Skeletal muscle satellite cell (primary cell): ENCODE data around the gene PRKD3.

Source experiments
- H3K27me3 ChIP-seq: 2 replicates; pipeline ENCODE4 v1.7.0; 2013; ENCODE audit warnings: low read length; ENCODE audit not compliant: control insufficient read depth, insufficient read depth
- H3K36me3 ChIP-seq: 2 replicates; pipeline ENCODE4 v1.7.0; 2013; ENCODE audit warnings: mild to moderate bottlenecking, control low read depth, low read length; ENCODE audit not compliant: insufficient read depth
- H3K4me1 ChIP-seq: 2 replicates; pipeline ENCODE4 v1.7.0; 2013; ENCODE audit warnings: low read length; ENCODE audit not compliant: control insufficient read depth, insufficient read depth
- H3K4me2 ChIP-seq: 2 replicates; pipeline ENCODE4 v1.7.0; 2013; ENCODE audit warnings: mild to moderate bottlenecking, low read length
- H3K4me3 ChIP-seq: 2 replicates; pipeline ENCODE4 v1.7.0; 2013; ENCODE audit warnings: low read length
- H3K9ac ChIP-seq: 2 replicates; pipeline ENCODE4 v1.7.0; 2013; ENCODE audit warnings: mild to moderate bottlenecking, low read depth, low read length, moderate library complexity
- H3K9me3 ChIP-seq: replicated peaks from 2 replicates; pipeline ENCODE4 v1.7.0; 2013; ENCODE audit warnings: mild to moderate bottlenecking, control low read depth, low read length

The PRKD3 gene

GRCh38 chr2:37357530-37357929 is 32.9 kb upstream of the PRKD3 start:
- Histone ChIP-seq H3K4me3 (no peak overlapping the region), H3K4me1 (no peaks in the 10 kb centered on the region), H3K36me3 (no peaks in the 10 kb centered on the region), H3K9me3 (no peaks in the 10 kb centered on the region), H3K27me3 (peaks cover 37% of the 10 kb centered on the region), H3K9ac (no peak overlapping the region), H3K4me2 (no peak overlapping the region)

DNA sequence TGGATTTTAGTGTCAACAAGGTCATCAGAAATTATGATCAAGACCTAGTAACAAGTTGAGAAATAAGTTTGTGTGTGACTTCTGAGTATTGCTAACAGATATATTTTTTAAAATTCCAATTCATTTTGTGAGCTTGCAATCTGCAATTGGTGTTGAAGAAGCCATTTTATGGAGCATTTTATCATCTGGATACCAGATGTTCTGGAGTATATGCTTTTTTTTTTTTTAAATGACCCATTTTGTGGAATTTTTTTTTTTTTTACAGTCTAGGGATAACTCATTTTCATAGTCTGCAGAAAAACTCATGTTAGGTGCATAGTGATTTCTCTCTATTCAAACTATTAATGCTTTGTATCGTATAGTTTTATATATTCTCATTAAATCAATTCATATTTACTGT is 32.4 kb upstream of the PRKD3 start:
- no peak overlapping the region for H3K9ac ChIP-seq
- no peaks in the 10 kb centered on the region for H3K4me1 ChIP-seq
- peaks cover 36% of the 10 kb centered on the region for H3K27me3 ChIP-seq
- no peak overlapping the region for H3K4me3 ChIP-seq
- no peaks in the 10 kb centered on the region for H3K9me3 ChIP-seq
- no peaks in the 10 kb centered on the region for H3K36me3 ChIP-seq
- H3K4me2 ChIP-seq, result no peak overlapping the region

DNA sequence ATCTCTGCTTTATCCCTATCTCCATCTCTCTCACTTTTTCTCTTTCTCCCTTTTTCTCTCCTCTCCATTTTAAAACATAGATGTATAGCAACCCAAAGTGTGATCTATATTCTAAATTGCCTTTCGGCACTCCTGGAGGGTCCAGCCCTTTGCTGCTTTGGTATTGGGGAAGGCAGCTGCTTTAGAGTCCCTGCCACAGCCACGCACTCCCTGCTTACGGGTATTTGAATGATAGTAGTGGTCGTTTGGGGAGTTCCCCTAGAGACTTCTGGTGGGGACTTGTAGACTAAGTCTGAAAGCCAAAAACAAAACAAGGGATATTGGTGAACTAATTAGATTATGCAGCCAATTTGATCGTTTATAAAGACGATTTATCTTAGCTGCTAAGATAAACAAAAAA is 31.7 kb upstream of the PRKD3 start:
- no peak overlapping the region for H3K4me3 ChIP-seq
- no peak overlapping the region for H3K4me2 ChIP-seq
- no peaks in the 10 kb centered on the region for H3K9me3 ChIP-seq
- H3K36me3 ChIP-seq, result no peaks in the 10 kb centered on the region
- no peaks in the 10 kb centered on the region for H3K4me1 ChIP-seq
- no peak overlapping the region for H3K9ac ChIP-seq
- H3K27me3 ChIP-seq, result peaks cover 28% of the 10 kb centered on the region

DNA sequence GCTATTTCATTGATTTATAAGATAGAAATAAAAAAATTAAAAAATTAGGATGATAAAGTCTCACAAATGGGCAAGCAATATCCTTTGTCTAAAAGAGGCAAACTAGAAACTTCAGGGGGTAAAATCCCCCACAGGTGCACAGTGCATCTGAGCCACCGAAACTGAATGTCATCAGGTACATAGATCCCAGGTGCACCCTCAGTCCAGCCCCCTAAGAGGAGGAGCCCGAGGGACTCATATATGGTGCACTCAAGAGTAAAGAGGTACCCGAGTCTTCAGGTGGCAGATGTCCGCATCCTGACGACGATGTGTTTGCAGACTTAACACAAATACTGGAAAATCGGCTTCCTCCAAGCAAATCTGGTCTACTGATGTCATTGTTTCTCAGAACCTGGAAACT is 31.1 kb upstream of the PRKD3 start:
- Histone ChIP-seq H3K9ac (no peak overlapping the region), H3K4me3 (no peak overlapping the region), H3K9me3 (no peaks in the 10 kb centered on the region), H3K4me2 (no peak overlapping the region), H3K27me3 (peaks cover 24% of the 10 kb centered on the region), H3K4me1 (peaks cover 3% of the 10 kb centered on the region), H3K36me3 (no peaks in the 10 kb centered on the region)

DNA sequence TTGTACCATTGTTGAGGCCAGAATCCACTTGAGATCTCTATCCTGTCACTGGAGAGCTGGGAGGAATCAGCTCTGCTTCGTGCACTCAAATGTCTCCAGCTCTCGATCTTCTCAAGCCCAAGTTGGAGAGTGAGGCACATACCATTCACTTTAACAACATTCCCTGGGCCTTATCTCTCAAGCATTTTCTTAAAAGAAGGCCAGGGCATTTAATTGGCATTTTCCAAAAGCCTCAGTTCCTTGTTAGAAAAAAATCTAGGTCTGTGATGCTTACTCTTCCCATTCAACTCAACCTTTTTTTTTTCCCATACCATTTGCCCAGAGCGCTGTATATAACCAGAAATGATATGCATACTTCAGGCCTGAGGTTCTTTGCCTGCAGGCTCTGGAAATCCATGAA is 29.9 kb upstream of the PRKD3 start:
- Histone ChIP-seq H3K27me3 (peaks cover 12% of the 10 kb centered on the region), H3K4me3 (no peak overlapping the region), H3K9me3 (no peaks in the 10 kb centered on the region), H3K9ac (no peak overlapping the region), H3K4me2 (no peak overlapping the region), H3K4me1 (peaks cover 3% of the 10 kb centered on the region), H3K36me3 (no peaks in the 10 kb centered on the region)

DNA sequence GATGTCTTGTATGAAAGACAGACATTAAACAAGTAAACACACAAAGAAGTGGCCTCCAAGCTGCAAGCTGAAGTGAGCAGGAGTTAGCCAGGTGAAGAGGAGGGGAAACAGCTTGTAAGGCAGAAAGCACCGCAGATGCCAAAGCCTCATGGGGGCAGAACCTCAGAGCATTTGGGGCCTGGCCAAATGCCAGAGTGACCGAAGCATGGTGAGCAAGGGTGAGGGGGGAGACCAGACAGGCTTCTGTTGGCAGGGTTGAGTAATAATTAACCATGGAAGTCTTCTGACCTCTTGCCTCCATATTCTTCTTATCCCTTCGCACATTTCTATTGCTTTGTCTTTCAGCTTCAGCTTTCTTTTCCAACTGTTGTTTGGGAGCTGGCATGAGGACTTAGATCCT is 25.4 kb upstream of the PRKD3 start:
- Histone ChIP-seq H3K36me3 (no peaks in the 10 kb centered on the region), H3K27me3 (peaks cover 17% of the 10 kb centered on the region), H3K9ac (no peak overlapping the region), H3K4me2 (no peak overlapping the region), H3K4me3 (no peak overlapping the region), H3K4me1 (peaks cover 7% of the 10 kb centered on the region), H3K9me3 (no peaks in the 10 kb centered on the region)

DNA sequence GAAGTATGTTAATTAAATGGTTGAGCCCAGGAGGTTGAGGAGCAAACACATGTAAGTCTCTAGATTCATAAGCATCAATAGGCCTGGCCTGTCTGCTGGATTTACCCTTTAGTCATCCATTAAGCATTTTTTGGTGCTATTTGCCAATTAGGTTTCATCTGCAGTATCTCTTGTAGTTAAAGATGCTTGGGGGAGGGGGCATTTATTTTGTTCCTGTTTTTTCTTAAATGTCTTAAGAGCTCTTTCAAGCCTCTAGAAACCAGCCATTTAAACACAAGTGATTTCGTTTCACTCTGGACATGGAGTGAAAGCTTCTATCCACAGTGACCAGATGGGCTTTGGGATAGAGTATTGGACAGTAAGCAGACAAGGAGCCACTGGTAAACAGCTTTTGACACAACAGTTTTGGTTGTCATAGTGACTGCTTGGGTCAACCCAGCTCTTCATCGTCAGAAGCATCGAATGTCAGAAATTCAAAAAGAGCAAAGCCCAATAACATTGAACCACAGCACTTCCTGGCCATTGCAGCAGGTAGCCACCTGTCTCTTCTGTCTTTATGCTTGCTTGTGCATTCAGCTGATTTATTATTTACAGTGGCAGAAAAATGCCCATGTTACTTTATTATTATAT is 24.7 kb upstream of the PRKD3 start:
- no peak overlapping the region for H3K4me3 ChIP-seq
- peaks cover 13% of the 10 kb centered on the region for H3K4me1 ChIP-seq
- no peaks in the 10 kb centered on the region for H3K36me3 ChIP-seq
- no peak overlapping the region for H3K4me2 ChIP-seq
- peaks cover 15% of the 10 kb centered on the region for H3K27me3 ChIP-seq
- no peak overlapping the region for H3K9ac ChIP-seq
- no peaks in the 10 kb centered on the region for H3K9me3 ChIP-seq

GRCh38 chr2:37348155-37348554 is 23.5 kb upstream of the PRKD3 start:
- no peak overlapping the region for H3K4me3 ChIP-seq

DNA sequence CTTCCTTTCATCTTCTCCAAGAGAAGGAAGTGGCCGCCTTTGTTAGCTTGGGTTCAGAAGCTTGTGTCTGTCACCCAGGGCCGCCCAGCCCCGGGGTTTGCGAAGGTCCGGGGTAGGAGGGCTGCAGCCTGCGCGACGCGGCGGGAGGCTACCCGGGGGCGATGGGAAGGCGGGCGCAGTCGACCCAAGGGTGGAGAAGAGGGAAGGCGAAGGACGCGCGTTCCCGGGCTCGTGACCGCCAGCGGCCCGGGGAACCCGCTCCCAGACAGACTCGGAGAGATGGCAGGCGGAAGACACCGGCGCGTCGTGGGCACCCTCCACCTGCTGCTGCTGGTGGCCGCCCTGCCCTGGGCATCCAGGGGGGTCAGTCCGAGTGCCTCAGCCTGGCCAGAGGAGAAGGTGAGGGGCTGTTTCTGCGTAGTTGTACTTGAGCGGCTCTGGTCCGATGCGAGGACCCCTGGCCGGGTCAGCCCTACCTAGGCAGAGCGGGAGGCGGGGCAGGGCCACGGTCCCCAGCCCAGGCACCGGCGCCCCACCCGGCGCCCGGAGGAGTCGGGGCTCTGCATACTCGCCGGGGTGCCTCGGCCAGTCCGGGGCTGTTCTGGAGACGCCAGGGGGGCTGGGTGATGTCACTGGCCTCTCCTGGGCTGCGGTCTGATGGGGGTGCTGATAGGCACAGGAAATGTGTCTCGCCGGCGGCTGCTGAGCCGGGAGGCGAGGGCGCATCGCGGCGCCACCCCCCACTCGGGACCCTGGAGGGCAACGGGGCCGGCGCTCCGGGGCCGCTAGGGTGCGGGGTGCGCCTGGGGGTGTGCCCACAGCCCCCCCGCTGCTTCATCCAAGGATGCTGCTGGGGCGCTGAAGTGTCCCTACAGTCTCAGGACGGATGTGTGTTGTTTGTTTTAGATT is 20.1 kb upstream of the PRKD3 start, which contains the start of gene QPCT:
TSS of gene QPCT (plus strand) at position 178 of the 909 bp plus-strand sequence. CDS start at position 280, 102 bp downstream.
- Histone ChIP-seq H3K4me2 (peak within 1 kb of the TSS; percentile 88), H3K4me3 (peak within 1 kb of the TSS; percentile 66), H3K9ac (peak within 1 kb of the TSS; percentile 59), H3K36me3 (no peaks in the 10 kb centered on the region), H3K27me3 (peaks cover 12% of the 10 kb centered on the region), H3K9me3 (no peaks in the 10 kb centered on the region), H3K4me1 (peaks cover 21% of the 10 kb centered on the region)

More at GRCh38 chr2:37348155-37348554, 23.5 kb upstream of the PRKD3 start:
- Histone ChIP-seq H3K9ac (no peak overlapping the region), H3K4me1 (peaks cover 25% of the 10 kb centered on the region), H3K4me2 (no peak overlapping the region), H3K36me3 (no peaks in the 10 kb centered on the region), H3K27me3 (peaks cover 12% of the 10 kb centered on the region), H3K9me3 (no peaks in the 10 kb centered on the region)

DNA sequence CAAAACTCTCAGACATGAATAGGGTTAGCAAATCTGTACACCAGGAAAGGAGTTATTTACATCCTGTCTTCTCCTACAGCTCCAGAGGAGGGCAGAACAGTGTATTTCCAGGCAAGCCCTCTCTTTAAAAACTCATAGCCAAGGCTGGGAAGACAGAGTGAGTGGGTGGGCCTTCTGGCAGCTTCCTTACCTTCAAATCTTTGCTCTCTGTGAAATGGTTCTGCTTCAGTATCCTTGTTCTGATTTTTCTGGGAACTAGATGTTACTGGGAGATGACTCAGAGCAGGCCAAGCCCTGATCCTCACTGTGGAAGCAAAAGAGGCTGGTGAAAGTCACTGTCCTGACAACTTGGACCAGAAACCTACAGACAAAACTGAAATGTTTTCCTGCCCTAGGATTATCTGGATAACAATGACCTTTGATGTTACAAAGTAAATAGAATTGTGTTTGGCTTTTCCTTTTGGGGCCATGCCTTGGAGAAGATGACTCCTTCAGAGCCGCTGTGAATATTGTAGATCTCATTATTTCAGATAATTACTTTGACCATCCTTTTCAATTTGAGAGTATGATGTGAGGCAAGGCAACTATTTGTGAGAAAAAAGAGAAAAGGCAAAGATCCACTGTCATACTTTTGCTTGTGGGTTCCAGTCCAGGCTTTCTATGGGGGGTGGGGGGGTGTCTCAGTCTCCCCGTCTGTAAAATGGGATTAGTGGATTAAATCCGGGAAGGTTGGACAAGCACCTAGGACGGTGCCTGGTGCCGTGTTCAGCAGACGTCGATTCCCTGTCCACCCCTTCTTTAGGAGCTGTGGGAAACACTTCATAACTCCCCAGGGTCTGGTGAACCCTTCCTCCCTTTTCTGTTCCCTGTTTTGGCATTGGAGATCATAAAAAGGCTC is 19.2 kb upstream of the PRKD3 start:
- peaks cover 21% of the 10 kb centered on the region for H3K4me1 ChIP-seq
- H3K9ac ChIP-seq, result no peak overlapping the region
- no peaks in the 10 kb centered on the region for H3K36me3 ChIP-seq
- peaks cover 7% of the 10 kb centered on the region for H3K27me3 ChIP-seq
- no peaks in the 10 kb centered on the region for H3K9me3 ChIP-seq
- H3K4me2 ChIP-seq, result peak overlapping the region; percentile 88
- no peak overlapping the region for H3K4me3 ChIP-seq

- no peaks in the 10 kb centered on the region for H3K9me3 ChIP-seq
- no peaks in the 10 kb centered on the region for H3K36me3 ChIP-seq
- H3K4me3 ChIP-seq, result no peak overlapping the region
- H3K4me2 ChIP-seq, result no peak overlapping the region
- H3K4me1 ChIP-seq, result peaks cover 21% of the 10 kb centered on the region
- peaks cover 3% of the 10 kb centered on the region for H3K27me3 ChIP-seq
- no peak overlapping the region for H3K9ac ChIP-seq
Observed at GRCh38 chr2:37342591-37343220, 18.1 kb upstream of the PRKD3 start.
